Suppressor macrophage treated with lipopolysaccharide for 4 hours (primary cell): ENCODE results near the gene OR4C12.
"Not testable (repeated sequence)": the region's sequence is repeated elsewhere in the genome, so short reads cannot be mapped to it uniquely, and the experiment has no call there.

ENCODE experiments used
- DNase-seq: peaks from one replicate; pipeline ENCODE4 v3.0.0-alpha.2; 2020

Gene OR4C12

GRCh38 chr11:49982435-49982834 is at the start of gene OR4C12:
Gene OR4C12 (minus strand): TSS chr11:49982535. CDS start chr11:49982501, 34 bp downstream.
- DNase-seq: not testable (repeated sequence)

- DNase-seq: no peak
These were observed 47.9 kb upstream of the OR4C12 start for GRCh38 chr11:50030193-50030592.

- peak; percentile 64 for DNase-seq
These were observed 13.2 kb upstream of the OR4C12 start for GRCh38 chr11:49995565-49995964.

- not testable (repeated sequence) for DNase-seq
These were observed 8.9 kb downstream of the OR4C12 start for GRCh38 chr11:49973439-49973838.

GRCh38 chr11:49952091-49952490 is 30.2 kb downstream of the OR4C12 start, which contains the start of gene OR4C13:
Gene OR4C13 (plus strand): TSS chr11:49952391. CDS start chr11:49952423, 32 bp downstream.
- no peak for DNase-seq

GRCh38 chr11:49948701-49949100 is 33.6 kb downstream of the OR4C12 start:
- not testable (repeated sequence) for DNase-seq
